IMR-90 (cell line): Measurements from ENCODE around the gene SFTPD. TPM values are rescaled to one million over a fixed set of nuclear protein-coding genes. Genes with fewer than 3 reads are reported as not detected.
"Not testable (repeated sequence)": the region's sequence is repeated elsewhere in the genome, so short reads cannot be mapped to it uniquely, and the experiment has no call there.

Experiments
- ATAC-seq: fragments of 200-7000 bp; cut with Tn5 transposase; 2 replicates; pipeline ENCODE4 v1.9.1; 2020; ENCODE audit warnings: low read depth, mild to moderate bottlenecking, moderate library complexity
- BruUV-seq: library from RNA; stranded (reverse); fragments of 400-500 nt; replicated peaks from 2 replicates; lab custom pipeline; 2021; lab: Mats Ljungman, UMichigan
- CTCF ChIA-PET: fragments of 300-600 bp; formaldehyde crosslinking; extraction: SDS; loops from one replicate; lab custom pipeline; 2021; ENCODE audit warnings: antibody characterized with exemption; lab: Yijun Ruan, JAX
- POLR2A ChIA-PET: fragments of 300-600 bp; sonication (Branson Sonifier 250); formaldehyde crosslinking; loops from one replicate; lab custom pipeline; 2022; ENCODE audit warnings: antibody characterized with exemption; ENCODE audit not compliant: unreplicated experiment; lab: Charles Lee
- DNase-seq: peaks from one replicate; pipeline ENCODE4 v3.0.0; 2013
- H2AFZ ChIP-seq: replicated peaks from 2 replicates; pipeline ENCODE3; 2013; ENCODE audit warnings: low read length, mild to moderate bottlenecking; ENCODE audit not compliant: poor library complexity
- H2AK5ac ChIP-seq: 2 replicates; pipeline ENCODE4 v1.6.1; 2013; ENCODE audit warnings: low read depth, low read length, inconsistent platforms
- H2AK9ac ChIP-seq: replicated peaks from 2 replicates; pipeline ENCODE3; 2013; ENCODE audit warnings: mild to moderate bottlenecking, low read depth, low read length, moderate library complexity; ENCODE audit not compliant: poor library complexity
- H2BK120ac ChIP-seq: 2 replicates; pipeline ENCODE4 v1.6.1; 2013; ENCODE audit warnings: low read depth, low read length, inconsistent platforms
- H2BK15ac ChIP-seq: 3 replicates; pipeline ENCODE4 v1.6.1; 2013; ENCODE audit warnings: low read depth, low read length, inconsistent platforms
- H2BK20ac ChIP-seq: 2 replicates; pipeline ENCODE4 v1.6.1; 2013; ENCODE audit warnings: low read depth, mild to moderate bottlenecking, inconsistent platforms, low read length, moderate library complexity
- H2BK5ac ChIP-seq: 2 replicates; pipeline ENCODE4 v1.6.1; 2013; ENCODE audit warnings: mild to moderate bottlenecking, low read depth, low read length, inconsistent platforms; ENCODE audit not compliant: poor library complexity, severe bottlenecking
- H3K14ac ChIP-seq: replicated peaks from 2 replicates; pipeline ENCODE4 v1.6.1; 2013; ENCODE audit warnings: low read depth, low read length, inconsistent platforms
- H3K18ac ChIP-seq: 2 replicates; pipeline ENCODE4 v1.6.1; 2013; ENCODE audit warnings: low read depth, low read length, control low read depth
- H3K23ac ChIP-seq: 2 replicates; pipeline ENCODE4 v1.6.1; 2013; ENCODE audit warnings: low read depth, low read length, inconsistent platforms
- H3K27ac ChIP-seq: 2 replicates; pipeline ENCODE4 v1.5.1; 2013; ENCODE audit warnings: mild to moderate bottlenecking, control low read depth, low read length; ENCODE audit not compliant: insufficient read depth
- H3K27me3 ChIP-seq: 2 replicates; pipeline ENCODE4 v1.6.1; 2013; ENCODE audit warnings: low read length; ENCODE audit not compliant: control insufficient read depth, insufficient read depth
- H3K36me3 ChIP-seq: 2 replicates; pipeline ENCODE4 v1.6.1; 2013; ENCODE audit warnings: low read length, mixed read lengths; ENCODE audit not compliant: control insufficient read depth, insufficient read depth
- H3K4ac ChIP-seq: 2 replicates; pipeline ENCODE4 v1.6.1; 2013; ENCODE audit warnings: low read depth, low read length, inconsistent platforms
- H3K4me1 ChIP-seq: 2 replicates; pipeline ENCODE4 v1.6.1; 2013; ENCODE audit warnings: low read length, mixed read lengths; ENCODE audit not compliant: control insufficient read depth, insufficient read depth
- H3K4me2 ChIP-seq: 2 replicates; pipeline ENCODE4 v1.6.1; 2013; ENCODE audit warnings: low read depth, mild to moderate bottlenecking, control low read depth, low read length, moderate library complexity
- H3K4me3 ChIP-seq: 2 replicates; pipeline ENCODE4 v1.5.1; 2013; ENCODE audit warnings: low read depth, mild to moderate bottlenecking, control low read depth, low read length, moderate library complexity; ENCODE audit not compliant: insufficient read depth
- H3K56ac ChIP-seq: 2 replicates; pipeline ENCODE4 v1.6.1; 2013; ENCODE audit warnings: low read length, inconsistent platforms; ENCODE audit not compliant: insufficient read depth; ENCODE audit errors: extremely low read depth
- H3K79me1 ChIP-seq, 2 experiments: 2 replicates each; pipeline ENCODE4 v1.6.1; 2013; ENCODE audit warnings: low read length in 2 of 2, inconsistent platforms in 1 of 2, low read depth in 1 of 2
- H3K9ac ChIP-seq: 2 replicates; pipeline ENCODE4 v1.6.1; 2013; ENCODE audit warnings: low read depth, low read length, control low read depth
- H3K9me1 ChIP-seq: 2 replicates; pipeline ENCODE4 v1.6.1; 2013; ENCODE audit warnings: low read length, inconsistent platforms; ENCODE audit not compliant: insufficient read depth
- H3K9me3 ChIP-seq: 2 replicates; pipeline ENCODE4 v1.6.1; 2013; ENCODE audit warnings: low read length; ENCODE audit not compliant: control insufficient read depth, insufficient read depth
- H4K20me1 ChIP-seq: 2 replicates; pipeline ENCODE4 v1.6.1; 2013; ENCODE audit warnings: low read length, inconsistent platforms; ENCODE audit not compliant: insufficient read depth
- H4K5ac ChIP-seq: 2 replicates; pipeline ENCODE4 v1.6.1; 2013; ENCODE audit warnings: mild to moderate bottlenecking, low read depth, low read length, control low read depth
- H4K8ac ChIP-seq, 2 experiments: 2 replicates each; pipeline ENCODE4 v1.6.1; 2013; ENCODE audit warnings: low read depth in 2 of 2, low read length in 2 of 2, control low read depth in 1 of 2, inconsistent platforms in 1 of 2
- H4K91ac ChIP-seq: 2 replicates; pipeline ENCODE4 v1.6.1; 2013; ENCODE audit warnings: low read depth, low read length, inconsistent platforms; ENCODE audit not compliant: insufficient read depth
- WGBS, 2 experiments: methylation state at CpG; one replicate each; pipeline versions ENCODE4 v1.1.5 to v1.1.7; 2013; ENCODE audit warnings: missing lambda C conversion rate in 2 of 2; ENCODE audit not compliant: insufficient read length in 1 of 2; ENCODE audit errors: extremely low coverage in 2 of 2; 5-methylcytosine and 5-hydroxymethylcytosine counted together
- dilution Hi-C: fragments of 300-500 bp; cut with HindIII; formaldehyde crosslinking; loops from one replicate; pipeline ENCODE4 v1.14.3; 2018; ENCODE audit warnings: low sequenced_read_pairs; ENCODE audit not compliant: unreplicated experiment
- in situ Hi-C: fragments of 300-500 bp; cut with MboI; formaldehyde crosslinking; loops from 3 replicates; pipeline ENCODE4 v1.14.3; 2019; ENCODE audit warnings: low sequenced_read_pairs, inconsistent platforms, mixed read lengths
- intact Hi-C: fragments of 100-400 bp; cut with micrococcal nuclease; formaldehyde crosslinking; loops from 2 replicates; pipeline ENCODE4 v1.10.0; 2022
- polyA plus RNA-seq, 3 experiments: library from polyadenylated mRNA; depleted of rRNA; stranded (reverse); fragments of >200 nt; gene quantifications; 2 replicates each; pipeline ENCODE4 v1.2.3, GENCODE V29; 2012; ENCODE audit warnings: low replicate concordance in 1 of 3
- total RNA-seq: library from RNA; depleted of rRNA; stranded (reverse); fragments of >200 nt; gene quantifications from 2 replicates; pipeline ENCODE4 v1.2.3, GENCODE V29; 2012; rRNA removed

SFTPD gene
- total and polyA plus RNA-seq, 2 of the 4 experiments (the other 2 are of a cell fraction) = not detected

- H3K23ac ChIP-seq, DNase-seq, H3K4me1 ChIP-seq, H2BK15ac ChIP-seq, H3K79me1 ChIP-seq, H2BK120ac ChIP-seq, CTCF ChIA-PET, H3K4me2 ChIP-seq, H3K9ac ChIP-seq, H2AK9ac ChIP-seq, H2BK5ac ChIP-seq, intact Hi-C loops, H3K56ac ChIP-seq, H3K36me3 ChIP-seq, H4K20me1 ChIP-seq, H3K9me3 ChIP-seq, H4K8ac ChIP-seq, H3K27ac ChIP-seq, POLR2A ChIA-PET, H2BK20ac ChIP-seq, H3K4ac ChIP-seq, H3K18ac ChIP-seq, ATAC-seq, H3K14ac ChIP-seq, in situ Hi-C loops, H3K4me3 ChIP-seq, H2AFZ ChIP-seq, H3K9me1 ChIP-seq, H2AK5ac ChIP-seq, BruUV-seq, H4K5ac ChIP-seq, H4K91ac ChIP-seq, H3K27me3 ChIP-seq, dilution Hi-C loops: not testable (repeated sequence)
- no CpG with 5 or more reads among the region's 2 CpGs for WGBS, 2 experiments
Observed at GRCh38 chr10:79888984-79889383, 59.9 kb downstream of the SFTPD start.

Other genes starting within 250 kb of the SFTPD start
- gene NUTM2B, start 245.9 kb downstream of the SFTPD start, total RNA-seq = under 0.01 and 0.18 TPM in 2 replicates
- gene NUTM2B, start 245.9 kb downstream of the SFTPD start, polyA plus RNA-seq (2012; rRNA removed) = 0.22 and 0.29 TPM in 2 replicates
- not detected in 2 replicates for gene NUTM2E, start 122.4 kb downstream of the SFTPD start, total RNA-seq
- gene NUTM2E, start 122.4 kb downstream of the SFTPD start, polyA plus RNA-seq (2012; rRNA removed) = not detected in 2 replicates
- gene TMEM254, start 129.6 kb upstream of the SFTPD start, total RNA-seq = 4.4 and 4.7 TPM in 2 replicates
- 9.1 and 10.7 TPM in 2 replicates for gene TMEM254, start 129.6 kb upstream of the SFTPD start, polyA plus RNA-seq (2012; rRNA removed)
- 1.6 and 1.9 TPM in 2 replicates for gene PLAC9, start 183.6 kb upstream of the SFTPD start, total RNA-seq
- gene PLAC9, start 183.6 kb upstream of the SFTPD start, polyA plus RNA-seq (2012; rRNA removed) = 12.2 and 15.6 TPM in 2 replicates